Right lung (tissue), 5 donors: ENCODE results near the gene C5AR2. TPM values are rescaled to one million over a fixed set of nuclear protein-coding genes. Genes with fewer than 3 reads are reported as not detected.
"Not testable (repeated sequence)": the region's sequence is repeated elsewhere in the genome, so short reads cannot be mapped to it uniquely, and the experiment has no call there.

Source experiments
- DNase-seq, 2 donors: peaks; one replicate each; pipeline ENCODE4 v3.0.0-alpha.2; 2013
- polyA plus RNA-seq, 5 donors: library from polyadenylated mRNA; unstranded; fragments of 120-200 nt; gene quantifications; one replicate each; pipeline versions ENCODE4 v1.2.1 to v1.2.3, GENCODE V29; 2013; ENCODE audit warnings: inconsistent platforms in 1 of 5, low replicate concordance in 1 of 5; ENCODE audit not compliant: insufficient read length in 5 of 5, insufficient read depth in 1 of 5

The C5AR2 gene
- polyA plus RNA-seq, 5 donors, result 0.38 to 0.63 (median 0.57) TPM

- DNase-seq, result no peak
Observed at GRCh38 chr19:47358936-47359335, 27.0 kb downstream of the C5AR2 start.

DNA sequence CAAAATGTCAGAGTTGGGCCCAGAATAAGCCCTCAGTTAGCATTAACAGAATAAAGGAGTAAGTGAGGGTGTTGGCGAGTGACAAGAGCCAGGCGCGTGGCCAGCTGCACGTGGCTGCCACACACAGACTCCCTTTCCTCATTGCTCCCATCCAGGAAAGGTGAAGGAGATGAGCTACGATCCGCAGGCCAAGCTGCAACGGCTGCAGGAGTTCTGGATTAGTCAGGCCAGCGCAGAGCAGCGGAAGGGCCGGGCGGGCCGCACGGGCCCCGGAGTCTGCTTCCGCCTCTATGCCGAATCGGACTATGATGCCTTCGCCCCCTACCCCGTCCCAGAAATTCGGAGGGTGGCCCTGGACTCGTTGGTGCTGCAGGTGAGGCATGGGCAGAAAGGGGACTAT is 30.3 kb downstream of the C5AR2 start:
- DNase-seq, result no peak

GRCh38 chr19:47363758-47364531 is 32.0 kb downstream of the C5AR2 start:
- DNase-seq, result no peak

GRCh38 chr19:47365455-47365854 is 33.5 kb downstream of the C5AR2 start:
- DNase-seq, result not testable (repeated sequence)

DNA sequence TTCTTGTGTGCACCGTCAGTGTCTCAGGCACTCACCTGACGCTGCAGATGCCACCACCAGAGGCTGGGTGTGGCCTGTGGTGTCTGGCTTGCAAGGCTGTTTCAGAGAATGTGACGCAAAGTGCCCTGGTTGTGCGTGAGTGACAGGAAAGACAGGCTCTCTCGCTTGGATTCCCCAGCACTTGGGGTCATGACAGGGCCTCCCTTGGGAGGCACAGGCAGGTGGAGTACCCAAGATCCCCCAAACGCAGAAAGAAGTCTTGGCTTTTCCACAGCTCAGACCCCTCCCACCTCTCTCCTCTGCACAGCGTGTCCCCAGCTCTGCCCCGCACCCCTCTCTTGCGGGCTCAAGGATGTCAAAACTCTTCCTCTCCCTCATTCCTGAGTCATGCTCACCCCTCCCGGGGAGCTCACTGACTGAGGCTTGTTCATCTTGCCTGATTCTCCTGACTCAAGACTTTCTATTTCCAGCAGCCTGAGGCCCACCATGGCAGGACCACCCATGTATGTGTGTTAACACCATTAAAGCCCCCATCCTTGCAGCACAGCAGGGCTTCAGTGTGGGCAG is 38.2 kb downstream of the C5AR2 start:
- DNase-seq, result no peak

GRCh38 chr19:47371261-47371660 is 39.3 kb downstream of the C5AR2 start:
- DNase-seq, result no peak

DNA sequence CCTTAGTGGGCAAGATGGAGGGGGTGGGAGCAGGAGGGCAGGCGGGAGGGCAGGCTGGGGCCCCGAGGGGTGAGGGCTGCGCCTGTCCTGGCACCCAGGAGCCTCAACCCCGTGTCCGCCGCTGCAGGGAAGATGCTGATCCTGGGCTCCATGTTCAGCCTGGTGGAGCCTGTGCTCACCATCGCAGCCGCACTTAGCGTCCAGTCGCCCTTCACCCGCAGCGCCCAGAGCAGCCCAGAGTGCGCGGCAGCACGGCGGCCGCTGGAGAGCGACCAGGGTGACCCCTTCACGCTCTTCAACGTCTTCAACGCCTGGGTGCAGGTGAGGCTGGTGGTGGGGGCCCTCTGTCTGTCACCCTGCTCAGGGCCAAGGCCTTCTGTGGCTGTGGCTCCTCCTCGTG is 40.6 kb downstream of the C5AR2 start:
- no peak for DNase-seq

GRCh38 chr19:47373246-47374240 is 41.6 kb downstream of the C5AR2 start:
- no peak for DNase-seq

DNA sequence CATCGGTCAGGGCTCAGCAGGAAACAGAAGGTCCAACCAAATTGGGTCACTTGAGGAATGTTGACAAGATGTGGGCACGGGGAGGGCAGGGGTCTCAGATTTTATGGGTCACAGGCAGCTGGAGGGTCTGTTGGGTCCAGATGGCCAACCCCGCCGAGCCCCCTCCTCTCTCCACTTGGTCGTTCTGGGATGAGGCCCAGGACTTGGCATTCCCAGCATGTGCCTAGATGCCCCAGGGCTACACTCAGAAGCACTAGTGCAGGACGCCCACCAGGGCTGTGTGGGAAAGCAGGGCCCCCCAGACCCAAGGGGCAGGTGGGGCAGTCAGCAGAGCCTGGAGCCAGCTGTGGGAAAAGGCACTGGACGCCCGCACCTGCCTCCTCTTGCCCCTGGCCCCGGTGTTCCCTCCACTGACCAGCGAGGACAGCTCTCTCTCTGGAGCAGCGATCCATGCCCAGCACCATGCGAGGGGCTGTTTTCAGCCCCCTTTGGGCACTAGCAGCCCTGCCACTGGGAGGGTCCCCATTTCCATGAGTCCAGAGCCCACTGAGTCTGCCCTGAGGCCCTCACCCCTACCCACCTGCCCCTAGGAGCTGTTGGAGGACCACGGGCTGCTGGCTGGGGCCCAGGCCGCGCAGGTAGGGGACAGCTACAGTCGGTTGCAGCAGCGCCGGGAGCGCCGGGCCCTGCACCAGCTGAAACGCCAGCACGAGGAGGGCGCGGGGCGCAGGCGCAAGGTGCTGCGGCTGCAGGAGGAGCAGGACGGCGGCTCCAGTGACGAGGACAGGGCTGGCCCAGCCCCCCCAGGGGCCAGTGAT is 43.1 kb downstream of the C5AR2 start:
- DNase-seq, result no peak

GRCh38 chr19:47375694-47376588 is 44.0 kb downstream of the C5AR2 start:
- no peak for DNase-seq

- DNase-seq, result no peak
Observed at GRCh38 chr19:47376589-47377144, 44.7 kb downstream of the C5AR2 start.

- no peak for DNase-seq
Observed at GRCh38 chr19:47377208-47377701, 45.3 kb downstream of the C5AR2 start.

- DNase-seq, result no peak
Observed at GRCh38 chr19:47377801-47378200, 45.8 kb downstream of the C5AR2 start.

- no peak for DNase-seq
Observed at GRCh38 chr19:47378246-47378645, 46.3 kb downstream of the C5AR2 start.

- DNase-seq, result no peak
Observed at GRCh38 chr19:47379381-47379938, 47.5 kb downstream of the C5AR2 start.

DNA sequence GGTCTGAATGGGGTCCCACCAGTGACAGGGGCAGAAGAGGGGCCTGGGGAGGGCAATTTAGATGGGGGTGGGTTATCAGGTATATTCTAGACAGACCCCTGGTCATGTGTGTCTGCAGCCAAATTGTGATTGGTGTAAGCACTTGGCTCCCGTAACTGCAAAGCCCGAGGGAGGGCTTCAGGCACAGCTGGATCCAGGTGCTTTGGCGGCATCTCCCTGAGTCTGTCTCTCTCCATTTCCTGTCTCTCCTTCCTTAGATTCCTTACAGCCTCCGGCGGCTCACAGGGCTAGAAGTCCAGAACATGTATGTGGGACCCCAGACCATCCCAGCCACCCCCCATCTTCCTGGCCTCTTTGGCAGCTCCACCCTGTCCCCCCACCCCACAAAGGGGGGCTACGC is 48.6 kb downstream of the C5AR2 start:
- no peak for DNase-seq

GRCh38 chr19:47381121-47381520 is 49.1 kb downstream of the C5AR2 start:
- DNase-seq, result no peak

DNA sequence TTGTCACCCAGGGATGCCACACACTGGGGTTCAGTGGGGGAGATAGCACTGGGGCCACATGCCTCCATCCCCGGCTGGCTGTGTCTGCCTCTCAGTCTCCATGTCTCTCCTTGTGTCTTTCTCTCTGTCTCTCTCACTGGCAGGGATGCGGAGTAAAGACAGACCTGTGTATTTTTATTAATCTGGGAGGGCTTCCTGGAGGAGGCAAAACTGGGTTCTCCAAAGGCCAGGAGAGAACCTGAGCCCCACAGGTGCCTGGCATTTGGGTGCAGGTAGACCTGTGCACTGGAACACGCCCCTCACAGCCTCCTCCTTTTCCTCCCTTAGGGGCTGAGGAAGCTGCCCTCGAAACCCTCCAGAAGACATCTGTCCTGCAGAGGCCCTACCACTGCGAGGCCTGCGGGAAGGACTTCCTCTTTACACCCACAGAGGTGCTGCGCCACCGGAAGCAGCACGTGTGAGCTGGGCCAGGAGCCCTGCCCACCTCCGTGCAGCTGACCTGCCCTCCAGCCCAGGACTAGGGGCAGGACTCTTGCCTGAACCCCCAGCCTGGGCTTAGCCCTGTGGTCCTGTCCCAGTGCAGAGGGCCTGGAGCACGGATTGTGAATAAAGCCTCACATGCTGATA is 49.8 kb downstream of the C5AR2 start:
- no peak for DNase-seq

GRCh38 chr19:47383890-47384289 is 51.9 kb downstream of the C5AR2 start:
- not testable (repeated sequence) for DNase-seq
